ENCODE measurements around the gene NKX2-3. TPM values are rescaled to one million over a fixed set of nuclear protein-coding genes. Genes with fewer than 3 reads are reported as not detected.

The NKX2-3 gene
- total RNA-seq, 1 experiment from 2014 or later: 0.15 TPM

DNA sequence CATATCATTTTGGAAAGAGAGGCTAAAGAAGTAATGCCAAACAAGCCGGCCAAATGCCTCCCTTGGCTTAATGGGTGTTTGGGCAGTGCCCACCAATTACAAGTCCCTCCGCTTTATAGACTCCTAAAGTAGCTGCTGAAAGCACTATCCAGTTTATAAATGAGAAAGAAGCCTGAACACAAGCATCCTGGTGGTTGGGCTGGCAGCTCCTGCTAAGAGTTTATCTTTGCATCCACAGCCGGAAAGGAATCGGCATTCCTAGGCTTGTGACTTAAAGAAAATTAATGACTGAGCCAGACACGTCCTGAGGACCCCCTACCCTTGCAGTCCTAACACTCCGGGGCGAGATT, 13.1 kb upstream of the NKX2-3 start:
- Histone ChIP-seq H3K4me1 (ENCODE audit: control insufficient read depth, insufficient read depth, low read length) (0 out of 2 replicates have a peak, but pooled peaks cover 5% of the 10 kb centered on the region), H3K36me3 (ENCODE audit: control insufficient read depth, insufficient read depth, low read length) (no peaks in the 10 kb centered on the region), H3K9me3 (ENCODE audit: control insufficient read depth, insufficient read depth, low read depth, low read length) (no peaks in the 10 kb centered on the region), H3K4me3 (ENCODE audit: low read depth in 2 of 2, low read length in 2 of 2) (peak overlapping the region in 1 of 2 experiments; percentile 29; a peak in 2 of 4 replicates), H3K27ac (ENCODE audit: low read length) (no peak overlapping the region), H3K27me3 (ENCODE audit: control insufficient read depth, insufficient read depth, low read length) (peaks cover 6% of the 10 kb centered on the region)
- CTCF ChIA-PET: no interaction called here
- no peak for DNase-seq (ENCODE audit: low read depth, low spot score)
- BruUV-seq (replicated peaks): no TSS peak
- in situ Hi-C loops (cut with HindIII; ENCODE audit: low pct_unique_long_range_greater_than_20kb, low sequenced_read_pairs): no loop called here
- POLR2A ChIA-PET: no interaction called here
- TF ChIP-seq, protein P1, sequence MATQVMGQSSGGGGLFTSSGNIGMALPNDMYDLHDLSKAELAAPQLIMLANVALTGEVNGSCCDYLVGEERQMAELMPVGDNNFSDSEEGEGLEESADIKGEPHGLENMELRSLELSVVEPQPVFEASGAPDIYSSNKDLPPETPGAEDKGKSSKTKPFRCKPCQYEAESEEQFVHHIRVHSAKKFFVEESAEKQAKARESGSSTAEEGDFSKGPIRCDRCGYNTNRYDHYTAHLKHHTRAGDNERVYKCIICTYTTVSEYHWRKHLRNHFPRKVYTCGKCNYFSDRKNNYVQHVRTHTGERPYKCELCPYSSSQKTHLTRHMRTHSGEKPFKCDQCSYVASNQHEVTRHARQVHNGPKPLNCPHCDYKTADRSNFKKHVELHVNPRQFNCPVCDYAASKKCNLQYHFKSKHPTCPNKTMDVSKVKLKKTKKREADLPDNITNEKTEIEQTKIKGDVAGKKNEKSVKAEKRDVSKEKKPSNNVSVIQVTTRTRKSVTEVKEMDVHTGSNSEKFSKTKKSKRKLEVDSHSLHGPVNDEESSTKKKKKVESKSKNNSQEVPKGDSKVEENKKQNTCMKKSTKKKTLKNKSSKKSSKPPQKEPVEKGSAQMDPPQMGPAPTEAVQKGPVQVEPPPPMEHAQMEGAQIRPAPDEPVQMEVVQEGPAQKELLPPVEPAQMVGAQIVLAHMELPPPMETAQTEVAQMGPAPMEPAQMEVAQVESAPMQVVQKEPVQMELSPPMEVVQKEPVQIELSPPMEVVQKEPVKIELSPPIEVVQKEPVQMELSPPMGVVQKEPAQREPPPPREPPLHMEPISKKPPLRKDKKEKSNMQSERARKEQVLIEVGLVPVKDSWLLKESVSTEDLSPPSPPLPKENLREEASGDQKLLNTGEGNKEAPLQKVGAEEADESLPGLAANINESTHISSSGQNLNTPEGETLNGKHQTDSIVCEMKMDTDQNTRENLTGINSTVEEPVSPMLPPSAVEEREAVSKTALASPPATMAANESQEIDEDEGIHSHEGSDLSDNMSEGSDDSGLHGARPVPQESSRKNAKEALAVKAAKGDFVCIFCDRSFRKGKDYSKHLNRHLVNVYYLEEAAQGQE (IDR thresholded peaks at IDR 0.05; ENCODE audit: insufficient read depth in 1 of 2, low read depth in 2 of 2, low read length in 1 of 2): no peak
- TF ChIP-seq TCF7L2 (IDR thresholded peaks at IDR 0.05; ENCODE audit: low read depth, low read length): no peak
- TF ChIP-seq SIN3A (IDR thresholded peaks at IDR 0.05; ENCODE audit: borderline replicate concordance, insufficient read depth, low read depth, low read length): no peak
- TF ChIP-seq CTCF (IDR thresholded peaks at IDR 0.05): no peak
- no peak for TF ChIP-seq POLR2AphosphoS5 (IDR thresholded peaks at IDR 0.05; ENCODE audit: low read depth, low read length)
- intact Hi-C loops (cut with micrococcal nuclease; ENCODE audit: unreplicated experiment): no loop called here
- ATAC-seq: 0 out of 2 replicates have a peak, but pooled peaks have one; percentile 7

- Histone ChIP-seq H3K4me3 (ENCODE audit: low read depth in 2 of 2, low read length in 2 of 2) (peak overlapping the region; percentile 21 to 29), H3K36me3 (ENCODE audit: control insufficient read depth, insufficient read depth, low read length) (no peaks in the 10 kb centered on the region), H3K9me3 (ENCODE audit: control insufficient read depth, insufficient read depth, low read depth, low read length) (no peaks in the 10 kb centered on the region), H3K4me1 (ENCODE audit: control insufficient read depth, insufficient read depth, low read length) (0 out of 2 replicates have a peak, but pooled peaks cover 5% of the 10 kb centered on the region), H3K27ac (ENCODE audit: low read length) (no peak overlapping the region), H3K27me3 (ENCODE audit: control insufficient read depth, insufficient read depth, low read length) (peaks cover 3% of the 10 kb centered on the region; the same call in 1 of the 2 replicates)
- BruUV-seq (replicated peaks): no TSS peak
- no peak for TF ChIP-seq CTCF (IDR thresholded peaks at IDR 0.05)
- TF ChIP-seq POLR2AphosphoS5 (IDR thresholded peaks at IDR 0.05; ENCODE audit: low read depth, low read length): no peak
- no peak for TF ChIP-seq SIN3A (IDR thresholded peaks at IDR 0.05; ENCODE audit: borderline replicate concordance, insufficient read depth, low read depth, low read length)
- TF ChIP-seq TCF7L2 (IDR thresholded peaks at IDR 0.05; ENCODE audit: low read depth, low read length): peak; percentile 52; the same call in 1 of the 2 replicates
- TF ChIP-seq, protein P1 (IDR thresholded peaks at IDR 0.05; ENCODE audit: insufficient read depth in 1 of 2, low read depth in 2 of 2, low read length in 1 of 2): no peak
- ChIA-PET POLR2A (no interaction called here), CTCF (no interaction called here)
- ATAC-seq: peak; percentile 72
- intact Hi-C loops (cut with micrococcal nuclease; ENCODE audit: unreplicated experiment) (no loop called here), in situ Hi-C loops (cut with HindIII; ENCODE audit: low pct_unique_long_range_greater_than_20kb, low sequenced_read_pairs) (no loop called here)
- no peak for DNase-seq (ENCODE audit: low read depth, low spot score)
Observed at GRCh38 chr10:99520040-99520846, 12.5 kb upstream of the NKX2-3 start.

All from Panc1 (cell line).